WTC11 (cell line): ENCODE measurements around the gene ZBTB34. TPM values are rescaled to one million over a fixed set of nuclear protein-coding genes. Genes with fewer than 3 reads are reported as not detected.
A peak's percentile ranks its signal among the peaks of the same experiment; 100 is the strongest.

Experiments used
- ATAC-seq: fragments of 200-7000 bp; cut with Tn5 transposase; 2 replicates; pipeline ENCODE4 v1.10.0; 2021; ENCODE audit warnings: mild to moderate bottlenecking, moderate library complexity
- CTCF ChIA-PET: fragments of 300-600 bp; sonication (Branson Sonifier 250); formaldehyde crosslinking; loops from one replicate; lab custom pipeline; 2021; ENCODE audit warnings: antibody characterized with exemption; lab: Charles Lee
- POLR2A ChIA-PET: fragments of 350-600 bp; sonication (Branson Sonifier 250); formaldehyde crosslinking; loops from one replicate; lab custom pipeline; 2021; ENCODE audit warnings: antibody characterized with exemption; lab: Charles Lee
- DNase-seq: peaks from one replicate; pipeline ENCODE4 v3.0.0; 2021; ENCODE audit warnings: low spot score
- H3K27ac Mint-ChIP-seq: 2 replicates; pipeline ENCODE4 v1.8.0; 2021; ENCODE audit warnings: mixed read lengths
- H3K27me3 Mint-ChIP-seq: 2 replicates; pipeline ENCODE4 v1.8.0; 2021; ENCODE audit warnings: low read depth, mild to moderate bottlenecking, moderate library complexity, mixed read lengths
- H3K36me3 Mint-ChIP-seq: 2 replicates; pipeline ENCODE4 v1.8.0; 2021; ENCODE audit warnings: mixed read lengths
- H3K4me1 Mint-ChIP-seq: 2 replicates; pipeline ENCODE4 v1.8.0; 2022; ENCODE audit warnings: mixed read lengths
- H3K4me3 Mint-ChIP-seq: 2 replicates; pipeline ENCODE4 v1.8.0; 2021; ENCODE audit warnings: mild to moderate bottlenecking, moderate library complexity, mixed read lengths
- H3K9me3 Mint-ChIP-seq: 2 replicates; pipeline ENCODE4 v1.8.0; 2021; ENCODE audit warnings: mixed read lengths
- ATF1 ChIP-seq: sonication (generic); formaldehyde crosslinking; IDR thresholded peaks from 2 replicates; pipeline ENCODE4 v1.8.1; 2023; ENCODE audit warnings: mild to moderate bottlenecking, moderate library complexity, missing genetic modification reagents
- CREB1 ChIP-seq: sonication (generic); formaldehyde crosslinking; IDR thresholded peaks from 2 replicates; pipeline ENCODE4 v1.8.0; 2023; ENCODE audit warnings: mild to moderate bottlenecking, missing genetic modification reagents
- E2F1 ChIP-seq: sonication (generic); formaldehyde crosslinking; IDR thresholded peaks from 2 replicates; pipeline ENCODE4 v1.8.0; 2022; ENCODE audit warnings: mild to moderate bottlenecking, missing genetic modification reagents
- ELF4 ChIP-seq: sonication (generic); formaldehyde crosslinking; IDR thresholded peaks from 2 replicates; pipeline ENCODE4 v1.8.1; 2022; ENCODE audit warnings: low read depth, mild to moderate bottlenecking, moderate library complexity, missing genetic modification reagents
- FOXP1 ChIP-seq: sonication (generic); formaldehyde crosslinking; IDR thresholded peaks from 2 replicates; pipeline ENCODE4 v1.8.0; 2022; ENCODE audit warnings: missing genetic modification reagents, mild to moderate bottlenecking, moderate library complexity, borderline replicate concordance
- GTF2I ChIP-seq: fragments of 250-450 bp; sonication (Bioruptor Pico); conservative IDR thresholded peaks from 2 replicates; pipeline ENCODE4 v1.4.0; 2021; ENCODE audit warnings: mild to moderate bottlenecking
- MAX ChIP-seq: sonication (generic); formaldehyde crosslinking; IDR thresholded peaks from 2 replicates; pipeline ENCODE4 v1.8.0; 2022; ENCODE audit warnings: mild to moderate bottlenecking, missing genetic modification reagents
- NFE2L1 ChIP-seq: sonication (generic); formaldehyde crosslinking; IDR thresholded peaks from 2 replicates; pipeline ENCODE4 v1.8.1; 2023; ENCODE audit warnings: missing genetic modification reagents
- NFYB ChIP-seq: sonication (generic); formaldehyde crosslinking; conservative IDR thresholded peaks from 2 replicates; pipeline ENCODE4 v1.8.0; 2022; ENCODE audit warnings: low read depth, missing genetic modification reagents
- NR1H2 ChIP-seq: sonication (generic); formaldehyde crosslinking; IDR thresholded peaks from 2 replicates; pipeline ENCODE4 v1.9.0; 2021; ENCODE audit warnings: mild to moderate bottlenecking, moderate library complexity, missing genetic modification reagents
- NR2C2 ChIP-seq: sonication (generic); formaldehyde crosslinking; IDR thresholded peaks from 2 replicates; pipeline ENCODE4 v1.8.0; 2022; ENCODE audit warnings: mild to moderate bottlenecking, missing genetic modification reagents
- RORB ChIP-seq: fragments of 250-450 bp; sonication (Bioruptor Pico); IDR thresholded peaks from 2 replicates; pipeline ENCODE4 v1.9.0; 2021; ENCODE audit warnings: mild to moderate bottlenecking
- SMAD3 ChIP-seq: sonication (generic); formaldehyde crosslinking; IDR thresholded peaks from 2 replicates; pipeline ENCODE4 v1.8.0; 2022; ENCODE audit warnings: missing genetic modification reagents, mild to moderate bottlenecking, borderline replicate concordance
- SP1 ChIP-seq: sonication (generic); formaldehyde crosslinking; conservative IDR thresholded peaks from 2 replicates; pipeline ENCODE4 v1.8.1; 2022; ENCODE audit warnings: missing genetic modification reagents
- STAT6 ChIP-seq: sonication (generic); formaldehyde crosslinking; conservative IDR thresholded peaks from 2 replicates; pipeline ENCODE4 v1.8.1; 2023; ENCODE audit warnings: mild to moderate bottlenecking, low read depth, missing genetic modification reagents, moderate library complexity
- USF1 ChIP-seq: sonication (generic); formaldehyde crosslinking; IDR thresholded peaks from 2 replicates; pipeline ENCODE4 v1.8.0; 2022; ENCODE audit warnings: mild to moderate bottlenecking, missing genetic modification reagents
- ZNF532 ChIP-seq: fragments of 250-450 bp; sonication (Bioruptor Pico); IDR thresholded peaks from 2 replicates; pipeline ENCODE4 v1.9.0; 2021; ENCODE audit warnings: mild to moderate bottlenecking, borderline replicate concordance
- ZNF671 ChIP-seq: fragments of 250-450 bp; sonication (Bioruptor Pico); IDR thresholded peaks from 2 replicates; pipeline ENCODE4 v1.8.0; 2021; ENCODE audit warnings: mild to moderate bottlenecking
- total RNA-seq: library from RNA; stranded (reverse); gene quantifications from 3 replicates; pipeline ENCODE4 v1.2.3, GENCODE V29; 2021
- TF ChIP-seq, protein P1 (sequence below): sonication (generic); formaldehyde crosslinking; IDR thresholded peaks from 2 replicates; pipeline ENCODE4 v1.8.1; 2023; ENCODE audit warnings: mild to moderate bottlenecking, missing genetic modification reagents, borderline replicate concordance
- TF ChIP-seq, protein P2 (sequence below): fragments of 250-450 bp; sonication (Bioruptor Pico); IDR thresholded peaks from 2 replicates; pipeline ENCODE4 v2.1.2; 2022; ENCODE audit warnings: mild to moderate bottlenecking, moderate library complexity

Gene ZBTB34
- total RNA-seq, 1 experiment from 2014 or later = 18.4 TPM

DNA sequence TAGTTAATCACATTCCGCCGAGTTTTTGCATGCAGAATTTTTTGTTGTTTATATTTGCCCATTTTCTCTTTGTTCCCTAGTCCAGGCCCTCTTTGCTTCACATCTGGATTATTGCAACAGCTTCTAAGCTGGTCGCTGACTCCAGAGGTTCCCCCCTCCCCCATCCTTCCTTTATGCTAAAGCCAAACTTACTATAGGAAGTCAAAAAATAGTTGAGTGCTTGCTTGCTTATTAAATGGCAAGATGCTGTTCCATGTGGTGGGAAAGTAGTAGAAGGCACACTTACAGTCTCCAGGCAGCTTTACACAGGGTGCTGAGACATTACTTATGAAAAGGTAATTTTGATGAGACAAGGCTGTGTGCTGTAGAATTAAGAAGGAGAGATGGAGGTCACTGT lies 1.3 kb downstream of the ZBTB34 start:
- ATAC-seq = no peak
- ChIA-PET CTCF (interaction anchor here (1.3 to 2.9 kb wide), 2 partner anchors 25 to 53 kb away, joined by 3 to 9 read pairs; partner anchors contain the start of gene RALGPS1), POLR2A (no interaction called here)
- no peak for DNase-seq
- Mint-ChIP-seq H3K27ac (peak overlapping the region; percentile 54), H3K36me3 (peaks cover 14% of the 10 kb centered on the region), H3K27me3 (peaks cover 19% of the 10 kb centered on the region), H3K9me3 (no peaks in the 10 kb centered on the region), H3K4me1 (peaks cover 23% of the 10 kb centered on the region), H3K4me3 (peak overlapping the region; percentile 81)
- TF ChIP-seq RORB (CRISPR knock-in tag) (no peak), NFE2L1 (CRISPR knock-in tag) (no peak), E2F1 (CRISPR knock-in tag) (no peak), ELF4 (CRISPR knock-in tag) (no peak), ZNF532 (no peak), GTF2I (CRISPR knock-in tag) (no peak), NR2C2 (CRISPR knock-in tag) (no peak), MAX (CRISPR knock-in tag) (no peak), ATF1 (CRISPR knock-in tag) (no peak), NFYB (CRISPR knock-in tag) (no peak), USF1 (CRISPR knock-in tag) (no peak), NR1H2 (no peak), SP1 (no peak), ZNF671 (CRISPR knock-in tag) (no peak), CREB1 (CRISPR knock-in tag) (no peak), STAT6 (CRISPR knock-in tag) (no peak), SMAD3 (no peak), FOXP1 (CRISPR knock-in tag) (no peak)
- TF ChIP-seq, protein P1, sequence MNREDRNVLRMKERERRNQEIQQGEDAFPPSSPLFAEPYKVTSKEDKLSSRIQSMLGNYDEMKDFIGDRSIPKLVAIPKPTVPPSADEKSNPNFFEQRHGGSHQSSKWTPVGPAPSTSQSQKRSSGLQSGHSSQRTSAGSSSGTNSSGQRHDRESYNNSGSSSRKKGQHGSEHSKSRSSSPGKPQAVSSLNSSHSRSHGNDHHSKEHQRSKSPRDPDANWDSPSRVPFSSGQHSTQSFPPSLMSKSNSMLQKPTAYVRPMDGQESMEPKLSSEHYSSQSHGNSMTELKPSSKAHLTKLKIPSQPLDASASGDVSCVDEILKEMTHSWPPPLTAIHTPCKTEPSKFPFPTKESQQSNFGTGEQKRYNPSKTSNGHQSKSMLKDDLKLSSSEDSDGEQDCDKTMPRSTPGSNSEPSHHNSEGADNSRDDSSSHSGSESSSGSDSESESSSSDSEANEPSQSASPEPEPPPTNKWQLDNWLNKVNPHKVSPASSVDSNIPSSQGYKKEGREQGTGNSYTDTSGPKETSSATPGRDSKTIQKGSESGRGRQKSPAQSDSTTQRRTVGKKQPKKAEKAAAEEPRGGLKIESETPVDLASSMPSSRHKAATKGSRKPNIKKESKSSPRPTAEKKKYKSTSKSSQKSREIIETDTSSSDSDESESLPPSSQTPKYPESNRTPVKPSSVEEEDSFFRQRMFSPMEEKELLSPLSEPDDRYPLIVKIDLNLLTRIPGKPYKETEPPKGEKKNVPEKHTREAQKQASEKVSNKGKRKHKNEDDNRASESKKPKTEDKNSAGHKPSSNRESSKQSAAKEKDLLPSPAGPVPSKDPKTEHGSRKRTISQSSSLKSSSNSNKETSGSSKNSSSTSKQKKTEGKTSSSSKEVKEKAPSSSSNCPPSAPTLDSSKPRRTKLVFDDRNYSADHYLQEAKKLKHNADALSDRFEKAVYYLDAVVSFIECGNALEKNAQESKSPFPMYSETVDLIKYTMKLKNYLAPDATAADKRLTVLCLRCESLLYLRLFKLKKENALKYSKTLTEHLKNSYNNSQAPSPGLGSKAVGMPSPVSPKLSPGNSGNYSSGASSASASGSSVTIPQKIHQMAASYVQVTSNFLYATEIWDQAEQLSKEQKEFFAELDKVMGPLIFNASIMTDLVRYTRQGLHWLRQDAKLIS (CRISPR knock-in tag) = no peak
- TF ChIP-seq, protein P2, sequence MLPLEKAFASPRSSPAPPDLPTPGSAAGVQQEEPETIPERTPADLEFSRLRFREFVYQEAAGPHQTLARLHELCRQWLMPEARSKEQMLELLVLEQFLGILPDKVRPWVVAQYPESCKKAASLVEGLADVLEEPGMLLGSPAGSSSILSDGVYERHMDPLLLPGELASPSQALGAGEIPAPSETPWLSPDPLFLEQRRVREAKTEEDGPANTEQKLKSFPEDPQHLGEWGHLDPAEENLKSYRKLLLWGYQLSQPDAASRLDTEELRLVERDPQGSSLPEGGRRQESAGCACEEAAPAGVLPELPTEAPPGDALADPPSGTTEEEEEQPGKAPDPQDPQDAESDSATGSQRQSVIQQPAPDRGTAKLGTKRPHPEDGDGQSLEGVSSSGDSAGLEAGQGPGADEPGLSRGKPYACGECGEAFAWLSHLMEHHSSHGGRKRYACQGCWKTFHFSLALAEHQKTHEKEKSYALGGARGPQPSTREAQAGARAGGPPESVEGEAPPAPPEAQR (CRISPR knock-in tag) = no peak
